Ammon's horn (tissue), 1 donor: ENCODE measurements around the gene RPGRIP1L.
A peak's percentile ranks its signal among the peaks of the same experiment; 100 is the strongest.

Experiments
- DNase-seq: peaks from one replicate; pipeline ENCODE4 v3.0.0-alpha.2; 2016; ENCODE audit warnings: low spot score

The RPGRIP1L gene

GRCh38 chr16:53703590-53704444, at the start of gene RPGRIP1L, which contains the start of gene FTO:
Gene RPGRIP1L (minus strand): TSS chr16:53703859. CDS start chr16:53700723, 3,136 bp downstream.
Gene FTO (plus strand): TSS chr16:53704156.
- peak; percentile 99 for DNase-seq

- no peak for DNase-seq
Observed at GRCh38 chr16:53753431-53753830, 49.8 kb upstream of the RPGRIP1L start.

GRCh38 chr16:53752560-53752959, 48.9 kb upstream of the RPGRIP1L start:
- DNase-seq = no peak

- no peak for DNase-seq
Observed at GRCh38 chr16:53745753-53746266, 42.2 kb upstream of the RPGRIP1L start.

- DNase-seq = peak; percentile 25
Observed at GRCh38 chr16:53745086-53745485, 41.4 kb upstream of the RPGRIP1L start.

GRCh38 chr16:53744449-53744848, 40.8 kb upstream of the RPGRIP1L start:
- no peak for DNase-seq

GRCh38 chr16:53743149-53743566, 39.5 kb upstream of the RPGRIP1L start:
- no peak for DNase-seq

GRCh38 chr16:53741546-53741945, 37.9 kb upstream of the RPGRIP1L start:
- DNase-seq = no peak

- no peak for DNase-seq
Observed at GRCh38 chr16:53740933-53741531, 37.4 kb upstream of the RPGRIP1L start.

- no peak for DNase-seq
Observed at GRCh38 chr16:53740476-53740875, 36.8 kb upstream of the RPGRIP1L start.

- no peak for DNase-seq
Observed at GRCh38 chr16:53737552-53737951, 33.9 kb upstream of the RPGRIP1L start.

- no peak for DNase-seq
Observed at GRCh38 chr16:53736297-53736696, 32.6 kb upstream of the RPGRIP1L start.

GRCh38 chr16:53734908-53735307, 31.2 kb upstream of the RPGRIP1L start:
- DNase-seq = no peak

GRCh38 chr16:53732296-53732929, 28.8 kb upstream of the RPGRIP1L start:
- no peak for DNase-seq

- no peak for DNase-seq
Observed at GRCh38 chr16:53730693-53731092, 27.0 kb upstream of the RPGRIP1L start.

GRCh38 chr16:53726625-53727024, 23.0 kb upstream of the RPGRIP1L start:
- DNase-seq = no peak

- no peak for DNase-seq
Observed at GRCh38 chr16:53721017-53721416, 17.4 kb upstream of the RPGRIP1L start.

- no peak for DNase-seq
Observed at GRCh38 chr16:53717577-53717976, 13.9 kb upstream of the RPGRIP1L start.

GRCh38 chr16:53715023-53715384, 11.3 kb upstream of the RPGRIP1L start:
- DNase-seq = no peak

GRCh38 chr16:53714205-53715022, 10.8 kb upstream of the RPGRIP1L start:
- DNase-seq = peak; percentile 28

- DNase-seq = no peak
Observed at GRCh38 chr16:53713403-53714204, 9.9 kb upstream of the RPGRIP1L start.
